Measurements from ENCODE around the gene EPB41L2.
A peak's percentile ranks its signal among the peaks of the same experiment; 100 is the strongest.

Gene EPB41L2

DNA sequence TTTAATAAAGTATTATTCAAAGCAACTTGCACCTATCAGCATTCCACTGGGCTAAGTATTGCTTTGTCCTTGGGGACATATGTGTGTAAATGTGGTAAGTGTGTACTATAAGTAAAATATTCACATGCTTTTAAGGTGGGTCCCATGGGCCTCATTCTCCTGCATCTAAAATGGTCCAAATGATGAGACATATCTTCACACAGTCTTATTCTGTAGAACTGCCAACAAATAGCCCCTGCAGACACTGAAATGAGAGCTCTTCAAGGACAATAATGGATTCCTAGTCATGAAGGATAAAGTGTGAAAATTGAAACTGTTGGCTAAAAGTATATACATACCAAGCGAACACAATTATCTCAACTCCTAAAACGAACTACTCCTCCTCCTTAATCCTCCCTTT lies 154.1 kb downstream of the EPB41L2 start:
- DNase-seq (ENCODE audit: low read depth): no peak

DNA sequence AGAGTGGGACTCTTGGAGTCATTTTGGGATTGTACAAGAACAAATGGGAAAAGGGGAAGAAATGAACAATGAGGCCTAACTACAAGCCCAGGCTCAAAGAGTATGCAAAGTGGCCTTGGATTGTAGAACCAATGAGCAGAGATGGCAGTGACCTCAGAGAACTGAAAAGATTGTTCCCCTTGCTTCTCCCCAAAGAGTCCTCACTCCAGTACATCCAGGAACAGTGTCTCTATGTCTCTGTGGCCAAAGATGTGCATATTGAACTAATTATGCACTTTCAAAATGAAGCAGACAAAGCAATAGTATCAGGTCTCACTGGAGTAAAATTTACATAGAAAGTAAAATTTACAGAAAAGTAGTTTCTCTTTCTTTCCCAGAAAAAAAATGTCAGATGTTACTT lies 154.9 kb downstream of the EPB41L2 start:
- DNase-seq (ENCODE audit: low read depth): no peak

DNA sequence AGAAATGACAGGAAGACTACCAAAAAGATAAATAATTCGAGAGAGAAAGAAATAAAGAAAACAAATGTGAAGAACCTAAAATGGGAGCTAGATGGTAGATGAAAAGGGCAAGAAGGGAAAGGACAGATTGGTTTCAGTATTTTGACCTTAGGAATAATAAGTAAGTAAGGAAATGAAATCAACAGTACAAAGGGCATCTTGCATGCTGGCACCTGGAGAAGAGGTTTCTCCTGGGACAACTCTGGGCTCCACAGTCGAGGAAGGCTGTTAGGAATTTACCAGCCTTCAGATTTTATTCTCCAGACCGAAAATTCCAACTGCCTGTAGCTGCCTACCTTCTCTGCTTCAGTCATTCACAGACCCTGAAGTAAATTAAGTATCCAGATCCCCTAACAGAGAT lies 155.4 kb downstream of the EPB41L2 start:
- no peak for DNase-seq (ENCODE audit: low read depth)

DNA sequence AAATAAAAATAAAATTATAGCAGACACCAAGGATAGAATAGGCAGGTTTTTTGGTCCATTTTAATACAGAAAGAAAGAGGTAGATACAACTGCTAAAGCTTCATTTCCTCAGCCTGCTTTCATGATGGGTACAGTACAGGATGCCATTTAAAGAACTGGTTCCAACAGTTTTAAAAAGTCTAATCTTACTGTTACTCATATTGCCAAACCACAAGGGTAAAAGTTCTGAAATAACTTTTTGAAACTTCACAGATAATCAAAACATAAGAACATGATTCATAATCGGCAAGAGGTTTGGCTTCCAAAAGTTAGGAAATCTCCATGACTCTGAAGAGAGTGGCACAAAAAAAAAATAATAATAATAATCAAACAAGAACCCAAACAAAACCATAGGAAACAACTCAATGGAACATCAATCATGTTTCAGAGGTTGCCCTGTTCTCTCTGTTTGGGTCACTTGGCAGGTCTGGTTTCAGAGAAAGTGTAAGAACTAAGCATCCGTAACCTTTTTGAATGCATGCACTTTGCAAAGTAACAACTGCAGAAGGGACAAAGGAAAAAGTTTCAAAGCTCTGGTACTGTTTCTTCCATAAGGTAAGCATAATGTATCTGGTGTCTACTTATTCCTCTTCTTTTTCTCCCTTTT lies 156.2 kb downstream of the EPB41L2 start:
- no peak for DNase-seq (ENCODE audit: low read depth)

DNA sequence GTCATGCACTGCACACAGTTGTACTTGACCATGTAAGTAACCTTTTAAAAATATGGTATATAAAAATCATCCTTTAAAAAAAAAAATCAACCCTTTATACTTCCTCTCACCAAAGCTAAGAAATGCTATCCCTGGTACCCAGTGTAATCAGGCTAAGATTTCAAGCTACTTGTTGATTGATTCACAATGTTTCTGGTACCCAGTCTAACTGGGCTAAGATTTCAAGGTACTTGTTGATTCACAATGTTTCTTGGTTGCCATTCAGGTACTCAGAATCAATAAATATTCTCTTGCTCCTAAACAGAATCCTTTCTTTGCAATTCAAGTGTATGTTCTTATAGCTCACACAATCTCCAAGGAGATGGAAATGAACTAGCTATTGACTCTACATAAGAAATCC lies 159.4 kb downstream of the EPB41L2 start:
- no peak for DNase-seq (ENCODE audit: low read depth)

DNA sequence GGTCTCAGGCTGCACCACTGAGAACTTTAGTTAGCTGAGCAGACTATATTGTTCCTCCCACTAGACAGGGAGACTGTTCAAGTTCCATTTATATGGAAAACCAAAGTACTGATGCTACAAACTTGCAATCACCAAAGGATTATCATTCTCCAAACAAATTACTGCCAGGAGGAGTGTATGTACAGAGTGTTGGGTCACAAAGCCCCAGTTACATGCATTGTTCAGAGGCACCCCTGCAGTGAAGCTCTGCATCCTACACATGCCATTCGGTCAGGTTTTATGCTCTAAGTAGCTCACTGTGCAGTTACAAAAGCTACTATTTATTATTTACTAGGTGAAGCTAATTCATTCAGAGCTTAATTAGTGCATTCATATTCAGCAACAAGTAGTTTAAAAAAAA lies 160.0 kb downstream of the EPB41L2 start:
- DNase-seq (ENCODE audit: low read depth): no peak

DNA sequence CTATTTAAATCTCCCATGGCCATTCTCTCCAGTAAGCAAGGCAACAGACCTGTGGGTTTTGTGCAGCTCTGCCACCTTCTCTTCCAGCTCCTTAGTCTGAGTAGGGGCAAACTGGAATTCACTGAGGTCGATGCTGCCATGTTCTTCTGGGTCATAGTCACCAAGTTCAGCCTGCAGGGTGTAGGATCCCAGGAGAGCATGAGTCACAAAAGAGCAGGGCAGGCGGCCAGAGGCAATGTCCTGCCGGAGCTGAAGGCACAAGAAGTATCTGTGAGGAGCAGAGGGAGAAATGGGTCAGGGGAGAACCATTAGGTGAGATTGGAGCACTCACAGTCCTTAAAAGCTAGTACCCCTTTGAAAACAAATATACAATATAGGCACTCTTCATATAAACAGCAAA lies 162.1 kb downstream of the EPB41L2 start:
- no peak for DNase-seq (ENCODE audit: low read depth)

DNA sequence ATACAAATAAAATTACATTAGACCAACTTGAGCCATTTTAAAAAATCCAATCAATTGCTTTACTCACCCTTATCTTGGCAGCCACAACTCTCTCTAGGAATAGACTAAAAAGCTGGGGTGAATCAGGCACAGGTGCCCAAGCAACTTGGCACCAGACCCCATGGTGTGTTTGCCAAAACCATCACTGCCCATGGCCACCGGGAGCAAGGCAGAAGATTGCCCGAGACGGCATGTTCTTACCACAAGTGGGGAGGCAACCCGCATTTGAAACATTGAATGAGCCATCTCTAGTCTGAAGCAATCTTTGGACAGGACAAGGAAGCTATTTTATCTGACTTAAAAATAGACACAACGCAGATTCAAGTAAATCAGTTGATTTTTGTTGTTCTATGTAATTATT lies 166.8 kb downstream of the EPB41L2 start:
- no peak for DNase-seq (ENCODE audit: low read depth)

DNA sequence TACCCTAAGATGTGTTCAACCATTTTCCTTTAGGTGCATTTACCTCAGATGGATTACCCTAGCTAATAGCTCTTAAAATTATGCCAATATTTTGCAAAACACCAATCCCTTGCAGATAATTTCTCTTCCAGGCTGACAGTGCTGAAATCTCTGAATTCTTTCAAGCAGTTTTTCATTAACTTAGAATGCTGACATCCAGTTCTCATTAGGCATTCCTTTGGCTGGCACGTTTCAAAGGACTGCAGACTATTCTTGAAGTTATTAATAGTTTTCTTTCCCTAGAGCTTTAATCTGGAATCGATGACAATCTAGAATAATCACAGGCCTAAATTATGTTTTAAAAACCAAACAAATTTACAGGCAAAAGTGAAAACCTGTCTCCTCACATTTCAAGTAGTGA lies 167.5 kb downstream of the EPB41L2 start:
- no peak for DNase-seq (ENCODE audit: low read depth)

DNA sequence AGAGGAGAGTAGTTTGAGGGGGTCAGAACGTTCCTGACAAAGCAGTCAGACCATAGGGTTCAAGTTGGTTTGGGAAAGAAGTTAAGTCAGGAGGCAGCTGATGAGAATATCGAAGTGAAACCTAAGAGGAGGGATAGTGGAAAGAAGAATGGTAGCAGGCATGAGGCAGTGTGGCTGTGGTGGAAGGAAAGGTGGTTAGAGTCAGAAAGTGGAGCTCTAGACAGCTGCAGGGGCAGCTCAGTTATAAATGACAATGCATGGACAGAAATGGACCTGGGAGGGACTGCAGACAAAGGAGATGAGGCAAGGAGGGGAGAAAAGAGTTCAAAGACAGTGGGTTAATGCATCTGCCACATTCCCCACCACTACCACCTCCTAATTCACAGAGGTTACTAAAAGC lies 169.3 kb downstream of the EPB41L2 start:
- no peak for DNase-seq (ENCODE audit: low read depth)

DNA sequence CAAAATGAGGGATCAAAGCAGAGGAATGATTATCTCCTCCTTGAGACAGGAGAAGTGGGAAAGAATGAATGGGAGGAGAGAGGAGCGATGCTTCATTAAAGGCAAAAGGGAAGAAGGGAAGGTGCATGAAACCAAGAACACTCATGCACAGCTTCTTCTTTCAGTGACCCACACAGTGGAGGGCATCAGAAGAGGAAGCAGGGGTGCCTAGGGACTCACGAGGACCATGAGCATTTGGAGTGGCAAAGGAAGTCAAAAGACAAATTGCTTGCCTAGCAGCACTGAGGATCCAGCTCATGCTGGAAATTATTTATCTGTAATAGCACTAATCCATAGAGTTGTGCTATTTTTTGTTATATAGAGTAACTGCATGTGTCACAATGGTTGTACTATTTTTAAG lies 169.8 kb downstream of the EPB41L2 start:
- no peak for DNase-seq (ENCODE audit: low read depth)

DNA sequence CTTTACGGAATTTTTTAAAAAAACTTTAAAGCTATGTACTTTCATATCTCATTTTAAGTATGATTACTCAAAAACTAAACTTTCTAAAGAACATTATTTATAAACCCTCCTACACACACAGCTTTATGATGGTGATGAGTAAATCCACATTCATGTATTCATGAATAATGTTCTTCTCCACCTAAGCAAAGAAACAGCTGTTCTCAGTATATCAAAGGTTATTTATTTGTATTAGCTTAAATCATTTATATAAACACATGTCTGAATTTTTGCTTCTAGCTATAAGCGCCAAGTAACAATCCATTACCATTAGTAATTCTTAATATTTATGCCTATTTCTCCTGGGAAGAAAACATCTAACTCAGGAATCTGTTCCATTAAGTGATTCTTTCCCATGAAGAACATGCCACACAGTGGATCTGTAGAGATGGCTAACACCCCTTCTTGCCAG lies 172.5 kb downstream of the EPB41L2 start:
- DNase-seq (ENCODE audit: low read depth): no peak

DNA sequence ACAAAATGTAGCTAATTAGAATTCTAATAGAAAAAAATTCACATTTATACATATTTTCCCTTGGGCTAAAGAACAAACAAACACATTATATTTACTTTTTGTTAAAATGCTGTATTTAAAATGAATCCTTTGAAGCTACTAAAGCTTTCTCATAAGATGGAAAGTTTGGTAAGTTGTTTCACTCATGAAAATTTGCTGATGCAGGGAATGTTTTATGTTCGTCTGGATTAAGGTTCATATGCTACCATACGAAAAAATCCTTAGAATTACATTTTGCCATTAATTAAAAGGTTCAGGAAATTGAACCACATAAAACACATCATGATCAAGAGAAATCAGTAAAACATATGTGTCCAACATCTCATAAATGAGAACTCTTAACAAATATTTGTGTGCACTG lies 173.6 kb downstream of the EPB41L2 start:
- DNase-seq (ENCODE audit: low read depth): no peak

DNA sequence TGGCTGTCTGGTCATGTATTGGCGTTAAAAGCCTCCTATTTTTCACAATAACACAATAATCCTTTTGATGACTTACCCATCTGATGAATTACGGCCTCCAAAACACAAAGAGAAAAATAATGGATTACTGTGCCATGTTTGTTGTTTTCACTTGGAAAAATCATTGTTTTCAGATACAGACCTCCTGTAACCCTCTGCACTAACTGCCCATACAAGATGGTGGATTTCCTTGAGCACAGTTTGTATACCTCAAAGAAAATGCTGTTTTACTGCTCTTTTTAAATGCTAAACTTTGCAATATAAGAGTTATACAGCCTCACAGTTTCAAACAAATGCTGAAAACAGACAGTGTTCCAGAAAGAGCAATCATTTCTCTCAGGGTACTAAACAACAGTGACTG lies 174.8 kb downstream of the EPB41L2 start:
- DNase-seq (ENCODE audit: low read depth): no peak

DNA sequence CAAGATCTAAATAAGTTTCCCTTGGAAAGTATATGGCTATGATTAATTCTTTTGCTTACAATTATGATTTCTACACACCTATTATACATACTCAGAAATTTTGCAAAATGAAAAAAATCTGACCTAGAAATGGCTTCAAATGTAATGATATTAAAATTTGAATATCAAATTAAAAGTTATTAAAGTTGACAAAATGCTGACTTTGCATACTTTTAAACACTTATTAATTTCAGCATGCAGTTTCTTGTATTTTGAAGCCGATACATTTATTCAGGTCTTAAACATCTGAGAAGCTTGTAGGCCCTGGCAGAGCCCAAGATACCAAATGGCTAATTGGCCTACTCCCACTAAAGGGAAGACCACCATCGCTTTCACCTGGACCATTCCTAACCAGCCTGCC lies 176.1 kb downstream of the EPB41L2 start:
- no peak for DNase-seq (ENCODE audit: low read depth)

DNA sequence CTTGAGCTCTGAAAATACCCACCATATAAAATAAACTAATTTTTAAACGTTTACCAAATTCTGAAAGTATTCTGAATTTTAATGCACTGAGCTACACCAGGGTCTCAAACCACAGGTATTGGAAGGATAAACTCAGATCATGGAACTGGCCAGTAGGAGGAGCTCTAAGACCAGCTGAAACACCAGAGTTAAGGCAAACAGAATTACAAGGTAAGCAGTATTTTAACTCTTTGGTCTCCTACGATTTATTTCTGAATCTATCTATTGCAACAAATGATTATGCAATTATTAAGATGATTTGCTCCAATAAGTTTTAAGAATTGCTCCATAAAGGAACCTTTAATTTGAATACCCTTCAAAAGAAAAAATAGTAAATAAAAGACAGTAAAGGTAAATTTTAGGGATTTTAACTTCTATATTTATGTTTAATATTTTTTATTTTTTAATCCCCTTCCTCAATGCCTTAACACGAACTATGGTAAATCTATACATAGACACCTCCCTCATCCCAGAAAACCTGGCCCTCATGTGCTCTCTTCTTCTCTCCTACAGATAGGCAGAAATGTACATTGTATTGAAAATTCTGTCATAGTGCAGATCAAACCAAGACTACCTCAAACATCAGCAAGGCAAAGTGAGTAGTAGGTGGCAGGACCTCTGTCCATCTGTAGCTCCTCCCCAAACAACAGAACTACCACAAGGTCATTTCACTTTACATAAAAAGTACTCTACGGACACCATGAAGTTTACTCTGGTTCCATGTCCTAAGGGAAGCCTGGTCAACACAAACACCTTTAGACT lies 177.5 kb downstream of the EPB41L2 start:
- peak; percentile 40 for DNase-seq (ENCODE audit: low read depth)

DNA sequence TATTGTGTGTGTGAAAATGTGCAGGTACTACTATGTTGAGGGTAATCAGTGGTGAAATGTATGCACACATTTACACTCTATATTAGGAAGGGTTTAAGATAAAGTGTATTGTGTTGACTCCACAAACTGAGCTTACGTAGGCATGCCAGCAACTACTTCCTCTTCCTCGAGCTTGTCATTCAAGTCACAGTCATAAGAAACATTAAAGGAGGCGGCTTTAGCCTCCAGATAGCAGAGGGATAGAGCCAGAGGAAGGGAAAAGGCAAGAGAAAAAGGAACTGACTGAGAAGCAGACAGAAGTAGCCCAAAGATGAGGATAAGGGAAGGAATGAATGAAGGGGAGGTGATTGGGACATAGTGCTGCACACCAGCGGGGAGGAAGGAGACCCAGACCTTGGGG lies 180.7 kb downstream of the EPB41L2 start:
- no peak for DNase-seq (ENCODE audit: low read depth)

DNA sequence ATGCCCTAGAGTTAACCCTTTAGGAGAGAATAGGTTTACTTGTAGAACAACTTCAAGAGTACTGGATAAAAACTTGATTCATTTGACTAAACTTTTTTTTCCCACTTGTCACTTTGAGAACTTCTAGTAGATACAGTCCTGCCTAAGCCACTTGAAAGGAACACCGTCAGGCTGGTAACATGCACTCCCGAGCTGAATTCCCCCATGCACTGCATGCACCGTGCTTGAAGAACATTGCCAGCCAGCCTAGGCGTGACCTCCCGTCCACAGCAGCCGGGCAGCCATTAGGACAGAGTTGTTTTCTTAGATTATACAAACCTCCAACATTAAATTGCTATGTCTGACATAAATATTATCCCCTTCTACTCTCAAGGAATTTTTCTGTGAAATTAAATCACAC lies 183.2 kb downstream of the EPB41L2 start:
- DNase-seq (ENCODE audit: low read depth): no peak

DNA sequence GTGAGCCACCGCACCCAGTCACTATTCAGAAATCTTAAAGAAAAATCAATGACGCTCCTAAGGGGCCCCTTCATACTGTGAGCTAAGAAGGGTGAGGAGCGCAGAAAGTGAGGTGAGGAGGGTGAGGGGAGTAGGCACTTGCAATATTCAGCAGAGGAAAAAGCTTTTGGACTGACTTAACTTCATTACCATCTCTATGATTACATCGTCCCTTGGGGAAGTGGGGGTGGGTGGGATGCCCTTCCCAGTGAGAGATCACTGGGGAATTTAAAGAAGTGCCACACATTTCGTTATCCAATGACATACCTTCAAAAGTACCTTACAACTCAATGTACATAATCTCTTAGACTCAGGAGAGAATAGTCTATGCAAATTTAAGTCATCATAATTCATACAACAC lies 189.3 kb downstream of the EPB41L2 start:
- no peak for DNase-seq (ENCODE audit: low read depth)

DNA sequence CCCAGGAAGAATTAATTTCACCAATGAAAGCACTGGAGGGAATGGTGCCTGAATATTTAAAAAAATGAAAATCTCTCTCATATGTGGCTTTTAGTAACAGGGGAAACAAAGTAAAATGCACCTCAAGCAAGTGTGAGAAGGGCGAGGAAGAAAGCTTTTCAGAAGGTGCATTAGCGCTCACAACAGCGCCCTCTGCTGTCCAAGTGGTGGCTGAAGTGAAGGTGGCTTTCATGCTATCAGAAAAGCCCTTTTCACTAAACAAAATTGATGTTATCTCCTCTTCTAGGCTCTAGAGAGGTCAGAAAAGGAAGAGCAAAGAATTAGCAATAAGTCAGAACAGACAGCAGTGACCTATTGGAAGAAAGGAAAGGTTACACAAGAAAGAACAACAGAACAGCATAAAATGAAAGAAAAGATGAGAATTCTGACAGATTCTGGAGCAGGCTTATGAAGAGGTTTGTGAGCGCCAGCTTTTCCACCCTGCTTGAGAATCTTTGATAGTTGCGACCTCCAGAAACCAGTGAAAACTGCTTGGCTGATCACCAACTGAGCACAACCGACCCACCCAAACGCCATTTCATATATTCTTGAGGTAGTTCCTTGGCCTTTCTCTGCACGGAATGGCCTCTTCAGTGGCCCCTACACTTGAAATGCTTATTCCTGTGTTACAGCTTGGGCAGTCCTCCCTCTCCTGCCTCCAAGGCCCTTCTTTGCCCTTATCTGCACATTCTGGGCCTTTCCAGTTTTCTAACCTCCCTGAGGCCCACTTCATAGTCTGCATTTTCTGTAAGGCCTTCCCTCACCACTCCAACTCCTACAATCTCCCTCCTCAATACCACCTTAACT lies 190.6 kb downstream of the EPB41L2 start:
- peak; percentile 48 for DNase-seq (ENCODE audit: low read depth)

DNA sequence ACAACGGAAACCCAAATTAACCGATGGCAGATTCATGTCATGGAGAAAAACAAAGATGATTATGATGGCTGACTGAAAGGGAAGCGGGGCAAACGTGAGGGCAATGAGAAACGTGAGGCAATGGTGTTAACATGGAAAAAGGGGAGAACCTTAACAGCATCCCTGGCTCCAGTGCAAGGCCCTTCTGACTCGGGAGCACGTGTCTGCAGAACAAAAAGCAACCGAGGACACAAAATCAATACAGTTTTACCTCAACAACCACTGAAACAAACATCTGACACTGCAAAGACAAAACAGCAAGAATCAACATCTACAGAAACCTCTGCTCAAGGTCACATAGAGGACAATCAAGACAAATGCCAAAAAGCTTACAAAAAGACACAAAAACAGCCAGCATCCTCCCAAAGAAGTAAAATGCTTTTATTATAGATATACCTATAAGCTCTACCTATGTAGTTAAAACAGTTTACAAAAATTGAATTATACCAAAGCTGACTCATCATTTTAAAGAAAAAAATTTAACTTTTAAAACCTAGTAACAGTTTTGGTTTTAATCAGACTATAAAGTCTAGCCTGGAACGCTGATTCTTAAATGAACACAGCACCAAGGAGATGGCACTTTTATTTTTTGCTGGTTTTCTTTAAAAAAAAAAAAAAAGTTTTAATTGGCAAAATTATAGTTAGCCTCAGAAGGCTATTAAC lies 192.7 kb downstream of the EPB41L2 start:
- DNase-seq (ENCODE audit: low read depth): no peak

DNA sequence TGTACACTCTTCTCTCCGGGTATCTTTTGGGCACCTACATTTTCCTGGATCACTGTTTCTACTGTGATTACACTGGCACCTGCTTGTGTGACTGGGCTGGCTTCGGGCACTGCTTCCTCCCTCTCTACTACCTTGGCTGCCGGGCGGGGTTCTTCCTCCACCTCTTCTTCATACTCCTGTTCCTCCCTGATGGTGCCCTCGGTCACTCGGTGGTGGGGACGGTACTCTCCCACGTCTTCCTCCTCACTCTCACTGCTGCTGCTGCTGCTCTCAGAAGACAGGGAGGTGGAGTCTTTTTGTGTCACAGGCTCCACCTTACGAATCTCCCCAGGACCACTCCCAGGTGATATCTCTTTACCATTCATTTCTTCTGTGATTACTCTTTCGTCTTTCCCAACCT lies 193.4 kb downstream of the EPB41L2 start:
- DNase-seq (ENCODE audit: low read depth): no peak

All from activated T-cell treated with anti-CD3 and anti-CD28 coated beads for 48 hours (primary cell).